Measurements from ENCODE around the gene GMIP.

The GMIP gene

DNA sequence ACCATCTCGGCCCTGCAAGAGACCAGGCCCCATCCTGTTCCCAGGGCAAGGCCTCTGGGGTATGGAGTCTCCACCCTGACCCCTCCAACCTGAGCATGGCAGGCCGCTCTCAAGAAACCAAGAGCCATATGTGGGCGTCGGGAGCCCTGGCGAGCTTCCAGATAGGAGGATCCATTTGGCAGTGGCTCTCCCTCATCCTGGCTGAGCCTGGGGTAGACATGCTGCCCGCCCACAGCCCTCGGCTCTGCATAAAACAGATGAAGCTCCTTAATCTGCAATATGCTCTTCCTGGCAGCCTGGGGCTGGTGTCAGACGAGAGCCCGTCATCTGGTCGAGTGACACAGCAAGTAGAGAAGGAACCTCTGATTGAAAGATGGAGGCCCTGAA is 13.9 kb upstream of the GMIP start:
- peak; percentile 65 for DNase-seq (ENCODE audit: low spot score)

DNA sequence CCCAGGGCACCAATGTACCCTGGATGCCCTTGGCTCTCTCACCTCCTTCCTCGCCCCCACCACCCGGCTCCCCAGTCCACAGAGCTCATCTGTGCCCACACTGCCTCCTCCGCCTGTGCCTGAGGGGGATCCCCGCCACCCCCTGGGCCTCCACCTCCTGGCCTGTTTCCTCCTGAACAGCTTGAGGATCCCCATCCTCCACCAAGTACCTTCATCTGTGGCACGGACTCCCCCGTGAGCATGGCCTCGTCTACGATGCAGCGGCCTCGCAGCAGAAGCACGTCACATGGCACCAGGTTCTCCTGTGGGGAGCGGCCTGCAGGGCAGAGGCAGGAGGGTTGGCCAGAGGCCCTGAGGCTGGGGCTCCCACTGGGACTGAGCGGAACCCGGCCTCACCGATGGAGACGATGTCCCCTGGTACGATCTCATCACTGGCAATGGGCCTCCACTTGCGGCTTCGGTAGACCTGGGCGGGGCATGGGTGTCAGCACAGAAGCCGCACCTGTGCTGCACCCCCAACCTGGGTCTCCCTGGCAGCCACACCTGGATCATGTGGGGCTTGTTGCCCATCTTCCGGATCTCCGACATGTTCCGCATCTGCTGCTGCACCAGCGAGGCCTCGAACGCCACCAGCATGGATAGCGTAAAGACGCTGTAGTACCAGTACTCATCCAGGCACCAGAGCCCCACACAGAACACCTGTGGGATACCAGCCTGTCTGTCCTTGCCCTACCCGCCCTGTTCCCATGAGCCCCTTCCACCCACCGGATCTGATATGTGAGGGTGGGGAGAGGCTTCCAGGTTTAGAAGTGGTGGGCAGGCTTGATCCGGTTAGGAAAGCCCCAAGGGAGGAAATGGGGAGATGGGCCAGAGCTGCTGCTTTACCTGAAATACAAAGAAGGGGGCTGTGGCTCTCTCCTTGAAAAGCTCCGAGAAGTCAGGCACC is 13.3 kb upstream of the GMIP start:
- DNase-seq (ENCODE audit: low spot score), result no peak

GRCh38 chr19:19655641-19656343 is 12.3 kb upstream of the GMIP start:
- DNase-seq (ENCODE audit: low spot score), result no peak

- DNase-seq (ENCODE audit: low spot score), result no peak
Measured at GRCh38 chr19:19655051-19655594, 11.7 kb upstream of the GMIP start.

DNA sequence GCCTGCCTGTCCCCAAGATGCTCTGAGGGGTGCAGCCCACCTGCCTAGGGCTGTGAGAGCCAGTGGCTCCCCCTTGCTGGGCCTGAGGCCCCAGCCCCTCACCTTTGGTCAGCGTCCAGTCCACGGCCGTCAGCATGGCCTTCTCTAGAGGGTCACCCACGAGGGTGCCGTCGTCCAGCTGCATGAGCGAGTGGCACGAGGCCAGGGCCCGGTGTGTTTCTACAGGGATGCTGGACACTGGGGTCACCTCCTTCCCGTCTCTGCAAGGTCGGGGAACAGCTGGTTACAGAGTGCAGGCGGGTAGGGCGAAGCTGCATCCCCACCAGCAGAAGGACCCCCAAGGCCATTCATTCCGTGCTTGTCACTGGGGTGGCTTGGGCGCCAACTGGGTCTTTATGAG is 11.0 kb upstream of the GMIP start:
- no peak for DNase-seq (ENCODE audit: low spot score)

DNA sequence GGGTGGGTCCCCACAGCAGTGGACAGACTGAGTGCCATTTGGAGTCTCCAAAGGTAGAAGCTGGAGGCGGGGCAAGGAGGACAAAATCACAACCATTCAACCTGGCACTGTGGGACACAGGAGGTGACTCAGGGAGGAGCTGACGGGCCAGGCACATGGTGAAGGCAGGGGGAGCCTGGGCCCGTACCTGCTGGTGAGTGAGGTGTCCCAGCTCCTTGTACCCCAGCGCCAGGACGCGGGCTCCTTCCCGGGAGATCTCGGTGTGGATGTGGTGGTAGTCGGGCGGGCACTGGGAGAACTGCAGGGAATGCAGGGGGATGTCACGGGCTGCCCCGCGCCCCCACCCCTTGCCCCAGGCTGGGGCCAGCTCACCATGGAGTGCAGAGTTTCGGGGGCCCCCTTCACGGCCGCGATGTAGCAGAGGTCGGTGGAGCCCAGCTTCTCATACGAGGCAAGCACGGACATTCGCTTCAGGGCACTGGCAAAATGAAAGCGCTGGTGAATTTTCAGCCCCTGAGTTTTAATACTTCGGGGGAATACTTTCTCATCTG is 10.2 kb upstream of the GMIP start:
- DNase-seq (ENCODE audit: low spot score), result no peak

DNA sequence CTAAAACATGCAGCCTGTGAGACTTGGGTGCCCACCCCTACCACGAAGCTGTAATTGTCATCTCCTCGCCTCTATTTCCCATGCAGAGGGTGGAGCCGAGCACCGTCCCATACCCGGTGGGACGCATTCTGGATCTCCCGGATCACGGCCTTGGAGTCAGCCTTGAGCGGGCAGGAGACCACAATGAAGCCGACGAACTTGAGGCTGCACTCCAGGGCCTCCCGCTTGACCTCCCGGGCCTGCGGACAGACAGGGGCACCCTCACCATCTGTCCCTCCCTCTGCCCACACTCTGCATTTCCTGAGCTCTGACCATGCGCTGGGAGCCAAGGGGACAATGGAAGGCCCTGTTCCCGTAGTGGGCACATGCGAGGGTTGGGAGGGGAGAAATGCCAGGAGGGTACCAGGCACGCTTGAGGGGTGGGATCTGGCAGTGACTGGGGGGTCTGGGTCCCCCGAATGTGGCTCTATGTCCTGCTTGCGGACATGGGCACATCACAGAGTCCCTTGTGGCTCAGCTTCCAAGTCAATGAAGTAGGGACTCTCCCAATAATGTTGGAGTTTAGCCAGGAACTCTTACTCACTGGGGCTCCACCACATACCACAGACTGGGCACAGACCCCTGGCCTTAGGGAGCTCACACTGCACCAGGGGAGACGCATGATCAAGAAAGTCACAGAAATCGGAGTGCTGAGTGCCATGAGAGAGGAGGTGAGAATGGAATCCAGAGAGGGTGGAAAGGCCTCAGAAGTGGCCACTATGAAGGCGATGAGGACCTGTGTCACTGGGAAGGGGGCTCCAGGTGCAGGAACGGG is 9.2 kb upstream of the GMIP start:
- no peak for DNase-seq (ENCODE audit: low spot score)

GRCh38 chr19:19651076-19651475 is 7.6 kb upstream of the GMIP start:
- peak; percentile 84 for DNase-seq (ENCODE audit: low spot score)

- no peak for DNase-seq (ENCODE audit: low spot score)
Measured at GRCh38 chr19:19650331-19650730, 6.9 kb upstream of the GMIP start.

DNA sequence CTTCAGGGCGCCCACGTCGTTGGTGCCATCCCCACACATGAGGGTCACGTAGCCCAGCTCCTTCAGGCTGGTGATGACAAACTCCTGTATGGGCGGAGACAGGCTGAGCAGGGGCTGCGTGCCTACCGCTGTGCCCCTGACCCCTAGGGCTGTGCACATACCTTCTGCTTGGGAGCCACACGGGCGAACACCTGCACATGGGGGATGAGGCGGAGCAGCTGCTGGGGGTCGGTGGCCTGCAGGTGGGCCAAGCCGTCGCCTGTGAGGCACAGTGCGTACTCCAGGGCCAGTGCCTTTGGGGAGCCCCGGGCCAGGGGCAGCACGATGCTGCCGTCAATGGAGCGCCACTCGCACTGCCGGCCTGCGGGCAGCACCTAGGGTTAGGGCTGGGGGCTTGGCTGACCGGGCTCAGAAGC is 6.1 kb upstream of the GMIP start:
- DNase-seq (ENCODE audit: low spot score), result no peak

DNA sequence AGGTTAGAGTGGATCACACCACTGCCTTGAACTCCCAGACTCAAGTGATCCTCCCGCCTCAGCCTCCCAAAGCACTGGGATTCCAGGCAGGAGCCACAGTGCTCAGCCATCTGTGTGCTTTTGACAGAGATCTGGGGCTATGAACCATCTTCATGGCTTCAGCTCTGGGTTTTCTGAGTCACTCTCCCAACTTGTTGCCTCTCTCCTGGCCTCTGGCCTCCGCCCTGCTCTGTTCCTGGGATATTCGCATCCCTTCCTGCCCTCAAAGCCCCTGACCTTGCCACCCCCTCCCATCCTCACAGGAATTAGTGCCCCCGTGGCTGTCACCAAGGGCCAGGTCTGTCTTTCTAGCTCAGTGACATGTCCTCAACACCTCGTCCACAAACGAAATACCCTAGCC is 5.7 kb upstream of the GMIP start:
- no peak for DNase-seq (ENCODE audit: low spot score)

DNA sequence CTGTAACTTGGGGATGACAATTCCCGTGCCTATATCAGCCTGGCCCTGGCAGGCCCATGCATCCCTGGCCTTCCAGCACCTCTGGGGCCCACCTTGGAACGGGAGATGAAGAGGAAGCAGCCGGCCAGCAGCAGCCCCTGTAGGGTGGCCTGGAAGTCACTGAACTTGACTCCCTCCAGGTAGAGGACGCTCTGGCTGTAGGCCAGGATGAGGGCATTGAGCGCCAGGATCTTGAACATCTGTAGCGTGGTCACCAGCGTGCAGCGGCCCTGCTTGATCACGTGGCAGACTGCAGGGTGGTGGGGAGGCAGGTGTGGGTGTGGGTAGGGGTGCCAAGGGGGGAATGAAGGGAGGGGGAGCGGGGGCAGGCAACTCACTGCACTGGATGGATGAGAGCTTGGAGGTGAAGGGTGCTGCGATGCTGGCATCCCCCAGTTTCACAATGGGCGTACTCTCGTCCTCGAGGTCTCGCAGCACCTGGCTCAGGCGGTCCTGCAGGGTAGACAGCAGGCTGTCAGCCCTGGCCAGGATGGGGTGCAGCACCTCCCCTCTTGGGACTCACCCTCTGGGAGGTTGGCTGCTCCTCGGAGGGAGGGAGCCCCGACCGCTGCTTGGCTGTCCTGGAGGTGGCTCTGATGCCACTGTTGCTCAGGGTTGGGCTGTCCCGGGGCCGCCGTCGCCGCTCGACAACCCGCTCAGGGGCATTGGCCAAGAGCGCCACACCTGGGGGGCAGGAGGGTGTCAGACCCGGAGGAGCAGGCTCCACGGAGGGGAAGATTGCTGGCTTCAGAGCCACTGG is 3.8 kb upstream of the GMIP start:
- DNase-seq (ENCODE audit: low spot score), result no peak

- no peak for DNase-seq (ENCODE audit: low spot score)
Measured at GRCh38 chr19:19645233-19645870, 1.9 kb upstream of the GMIP start.

- no peak for DNase-seq (ENCODE audit: low spot score)
Measured at GRCh38 chr19:19644054-19644388, 564 bp upstream of the GMIP start.

DNA sequence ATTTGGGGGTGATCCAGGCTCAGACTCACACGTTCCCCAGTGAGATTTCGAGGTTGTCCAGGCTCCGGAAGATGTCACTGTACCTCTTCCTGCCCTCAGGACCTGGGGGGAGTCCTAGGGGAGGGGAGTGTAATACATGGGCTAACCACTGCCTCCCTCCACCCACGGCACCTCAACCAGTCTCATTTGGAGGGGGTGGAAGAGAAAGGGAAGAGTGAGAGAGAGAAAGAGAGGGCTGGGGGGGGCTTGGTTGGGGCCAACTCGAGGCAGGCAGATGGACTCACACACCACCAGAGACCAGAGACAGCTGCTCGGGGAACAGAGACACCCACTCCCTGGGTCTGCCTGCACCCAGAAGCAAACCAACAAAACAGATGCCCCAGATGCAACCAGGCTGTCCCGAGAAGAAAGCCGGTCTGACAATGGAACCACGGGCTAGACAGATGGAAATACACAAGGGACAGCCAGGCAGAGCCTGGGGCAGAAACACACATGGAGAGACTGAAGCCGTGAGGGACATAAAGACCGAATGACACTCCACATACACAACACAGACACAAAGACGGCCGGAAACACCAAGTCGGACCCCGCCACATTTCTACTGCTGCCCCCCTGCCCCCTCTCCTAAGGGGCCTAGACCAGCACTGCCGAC is 825 bp downstream of the GMIP start:
- no peak for DNase-seq (ENCODE audit: low spot score)

DNA sequence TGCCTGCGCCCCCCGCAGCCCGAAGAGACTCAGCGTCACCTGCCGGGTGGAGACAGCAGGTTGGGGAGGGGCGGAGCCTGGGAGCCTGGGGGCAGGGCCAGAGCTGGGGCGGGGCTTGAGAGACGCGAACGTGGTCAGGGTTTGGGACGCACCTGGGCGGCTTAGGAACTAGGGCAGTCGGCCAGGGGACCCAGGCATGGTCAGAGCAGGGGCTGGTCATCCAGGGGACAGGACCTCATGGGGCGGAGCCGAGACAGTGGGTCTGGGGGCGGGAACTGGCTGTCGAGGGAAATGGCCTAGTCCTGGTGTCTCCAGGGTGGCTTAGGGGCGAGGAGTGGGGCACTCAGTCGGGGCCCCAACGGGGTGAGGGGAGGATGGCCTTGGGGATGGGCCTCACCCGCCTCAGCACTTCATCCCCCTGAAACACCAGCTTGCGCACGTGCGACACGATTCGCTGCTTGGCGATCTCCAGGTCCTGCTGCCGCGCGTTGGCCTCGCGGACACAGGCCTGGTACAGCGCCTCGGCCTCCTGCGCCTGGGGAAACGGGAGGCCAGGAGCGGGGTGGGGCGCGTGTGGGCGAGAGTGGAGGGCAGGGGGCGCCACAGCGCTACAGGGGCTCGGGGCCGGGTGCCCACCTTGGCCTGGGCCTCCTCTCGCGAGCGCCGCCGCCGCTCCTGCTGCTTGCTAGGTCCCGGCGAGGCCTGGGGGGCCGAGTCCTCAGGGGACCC is 5.8 kb downstream of the GMIP start:
- DNase-seq (ENCODE audit: low spot score), result no peak

GRCh38 chr19:19637186-19637522 is 6.3 kb downstream of the GMIP start:
- no peak for DNase-seq (ENCODE audit: low spot score)

DNA sequence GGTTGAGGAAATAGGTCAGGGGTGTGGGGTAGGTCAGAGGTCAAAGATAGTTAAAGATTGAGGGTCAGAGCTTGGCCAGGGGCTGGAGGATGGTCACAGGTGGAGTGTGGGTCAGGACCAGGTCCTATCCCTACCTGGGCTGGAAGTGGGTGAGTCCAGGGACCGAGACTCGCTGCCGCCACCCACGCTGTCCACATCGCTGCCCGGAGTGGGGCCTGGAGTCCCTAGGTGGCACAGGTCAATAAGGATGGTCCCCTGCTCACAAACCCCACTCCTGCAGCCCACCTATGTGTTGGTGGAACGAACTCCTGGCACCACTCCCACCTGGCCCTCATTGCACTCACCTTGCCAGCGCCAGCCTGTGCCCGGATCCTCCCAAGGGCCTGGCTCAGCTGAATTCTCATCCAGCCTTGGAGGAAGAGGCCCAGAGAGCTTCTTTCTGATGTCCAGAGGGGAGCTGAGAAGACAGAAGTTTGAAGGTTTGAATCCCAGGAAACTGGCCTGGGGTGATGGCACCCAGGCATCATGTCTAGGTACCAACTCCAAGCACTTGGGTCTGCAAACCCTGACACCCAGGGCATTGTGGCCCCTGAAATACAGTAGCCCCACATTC is 6.8 kb downstream of the GMIP start:
- DNase-seq (ENCODE audit: low spot score), result no peak

DNA sequence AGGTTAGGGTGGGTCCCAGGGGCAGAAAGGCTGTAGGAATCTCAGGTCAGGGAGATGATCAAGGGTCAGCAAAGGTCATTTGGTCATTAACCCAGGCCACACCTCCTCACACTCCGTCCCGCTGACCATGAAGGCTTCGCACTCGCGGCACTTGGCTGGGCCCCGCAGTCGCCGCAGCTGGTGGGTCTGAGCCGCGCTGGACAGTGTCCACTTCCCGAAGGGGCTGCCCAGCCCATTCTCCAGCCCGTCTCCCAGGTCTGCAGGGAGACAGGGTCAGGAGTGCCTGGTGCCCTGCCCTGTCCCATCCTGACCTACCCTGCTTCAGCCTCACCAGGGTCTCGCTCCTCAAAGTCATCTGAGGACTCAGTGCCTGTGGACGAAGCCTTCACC is 8.1 kb downstream of the GMIP start:
- no peak for DNase-seq (ENCODE audit: low spot score)
